ENCODE measurements around the gene VWA8.

VWA8 gene

GRCh38 chr13:41751277-41751676 is 209.6 kb downstream of the VWA8 start:
- TF ChIP-seq TAF1 (IDR thresholded peaks at IDR 0.05; ENCODE audit: borderline replicate concordance, insufficient read depth, low read length) (no peak), POLR2AphosphoS5 (IDR thresholded peaks at IDR 0.05; ENCODE audit: low read depth, low read length) (no peak), FOXP2 (optimal IDR thresholded peaks at IDR 0.05; ENCODE audit: borderline replicate concordance, extremely low read depth, extremely low read length, insufficient read depth) (no peak), SIN3A (IDR thresholded peaks at IDR 0.05; ENCODE audit: borderline replicate concordance, insufficient read depth, low read length) (no peak)
- TF ChIP-seq, protein P1, sequence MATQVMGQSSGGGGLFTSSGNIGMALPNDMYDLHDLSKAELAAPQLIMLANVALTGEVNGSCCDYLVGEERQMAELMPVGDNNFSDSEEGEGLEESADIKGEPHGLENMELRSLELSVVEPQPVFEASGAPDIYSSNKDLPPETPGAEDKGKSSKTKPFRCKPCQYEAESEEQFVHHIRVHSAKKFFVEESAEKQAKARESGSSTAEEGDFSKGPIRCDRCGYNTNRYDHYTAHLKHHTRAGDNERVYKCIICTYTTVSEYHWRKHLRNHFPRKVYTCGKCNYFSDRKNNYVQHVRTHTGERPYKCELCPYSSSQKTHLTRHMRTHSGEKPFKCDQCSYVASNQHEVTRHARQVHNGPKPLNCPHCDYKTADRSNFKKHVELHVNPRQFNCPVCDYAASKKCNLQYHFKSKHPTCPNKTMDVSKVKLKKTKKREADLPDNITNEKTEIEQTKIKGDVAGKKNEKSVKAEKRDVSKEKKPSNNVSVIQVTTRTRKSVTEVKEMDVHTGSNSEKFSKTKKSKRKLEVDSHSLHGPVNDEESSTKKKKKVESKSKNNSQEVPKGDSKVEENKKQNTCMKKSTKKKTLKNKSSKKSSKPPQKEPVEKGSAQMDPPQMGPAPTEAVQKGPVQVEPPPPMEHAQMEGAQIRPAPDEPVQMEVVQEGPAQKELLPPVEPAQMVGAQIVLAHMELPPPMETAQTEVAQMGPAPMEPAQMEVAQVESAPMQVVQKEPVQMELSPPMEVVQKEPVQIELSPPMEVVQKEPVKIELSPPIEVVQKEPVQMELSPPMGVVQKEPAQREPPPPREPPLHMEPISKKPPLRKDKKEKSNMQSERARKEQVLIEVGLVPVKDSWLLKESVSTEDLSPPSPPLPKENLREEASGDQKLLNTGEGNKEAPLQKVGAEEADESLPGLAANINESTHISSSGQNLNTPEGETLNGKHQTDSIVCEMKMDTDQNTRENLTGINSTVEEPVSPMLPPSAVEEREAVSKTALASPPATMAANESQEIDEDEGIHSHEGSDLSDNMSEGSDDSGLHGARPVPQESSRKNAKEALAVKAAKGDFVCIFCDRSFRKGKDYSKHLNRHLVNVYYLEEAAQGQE (IDR thresholded peaks at IDR 0.05; ENCODE audit: insufficient read depth in 1 of 2, low read depth in 2 of 2, low read length in 2 of 2) = no peak

GRCh38 chr13:41746259-41746658 is 214.7 kb downstream of the VWA8 start:
- TF ChIP-seq TAF1 (IDR thresholded peaks at IDR 0.05; ENCODE audit: borderline replicate concordance, insufficient read depth, low read length) (no peak), POLR2AphosphoS5 (IDR thresholded peaks at IDR 0.05; ENCODE audit: low read depth, low read length) (no peak), FOXP2 (optimal IDR thresholded peaks at IDR 0.05; ENCODE audit: borderline replicate concordance, extremely low read depth, extremely low read length, insufficient read depth) (no peak), SIN3A (IDR thresholded peaks at IDR 0.05; ENCODE audit: borderline replicate concordance, insufficient read depth, low read length) (no peak)
- TF ChIP-seq, protein P1 (IDR thresholded peaks at IDR 0.05; ENCODE audit: insufficient read depth in 1 of 2, low read depth in 2 of 2, low read length in 2 of 2) = no peak

DNA sequence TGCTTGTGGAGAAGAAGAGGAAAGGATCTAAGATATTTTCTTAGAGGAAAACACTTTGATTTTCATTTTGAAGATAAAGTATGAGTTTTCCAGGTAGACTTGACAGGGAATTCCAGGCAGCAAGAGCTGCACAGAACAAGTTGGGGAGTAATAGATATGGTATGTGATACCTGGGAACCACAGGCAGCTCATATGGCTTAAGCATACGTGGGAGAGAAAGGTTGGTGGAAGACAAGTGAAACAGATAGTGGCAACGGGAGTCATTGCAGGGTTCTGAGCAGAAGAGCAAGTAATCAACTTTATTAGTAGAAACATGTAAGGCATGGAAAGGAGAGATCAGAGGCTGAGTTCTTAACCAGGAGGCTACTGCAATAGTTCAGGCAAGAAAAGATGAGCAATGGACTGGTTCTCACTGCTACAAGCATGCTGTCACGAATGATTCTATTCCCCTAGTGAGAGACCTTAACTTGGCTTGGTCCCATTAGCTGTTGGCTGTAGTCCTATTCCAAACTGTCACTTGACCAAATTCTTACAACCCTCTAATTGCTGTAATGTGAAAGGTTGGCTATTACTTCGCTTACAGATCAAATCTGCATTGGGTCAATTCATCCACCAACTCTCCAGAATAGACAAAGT is 217.9 kb downstream of the VWA8 start:
- TF ChIP-seq TAF1 (IDR thresholded peaks at IDR 0.05; ENCODE audit: borderline replicate concordance, insufficient read depth, low read length) (no peak), SIN3A (IDR thresholded peaks at IDR 0.05; ENCODE audit: borderline replicate concordance, insufficient read depth, low read length) (no peak), FOXP2 (optimal IDR thresholded peaks at IDR 0.05; ENCODE audit: borderline replicate concordance, extremely low read depth, extremely low read length, insufficient read depth) (no peak), POLR2AphosphoS5 (IDR thresholded peaks at IDR 0.05; ENCODE audit: low read depth, low read length) (no peak)
- TF ChIP-seq, protein P1 (IDR thresholded peaks at IDR 0.05; ENCODE audit: insufficient read depth in 1 of 2, low read depth in 2 of 2, low read length in 2 of 2) = no peak

GRCh38 chr13:41740479-41740878 is 220.4 kb downstream of the VWA8 start:
- no peak for TF ChIP-seq POLR2AphosphoS5 (IDR thresholded peaks at IDR 0.05; ENCODE audit: low read depth, low read length)
- TF ChIP-seq, protein P1 (IDR thresholded peaks at IDR 0.05; ENCODE audit: insufficient read depth in 1 of 2, low read depth in 2 of 2, low read length in 2 of 2) = no peak
- TF ChIP-seq SIN3A (IDR thresholded peaks at IDR 0.05; ENCODE audit: borderline replicate concordance, insufficient read depth, low read length) = no peak
- TF ChIP-seq FOXP2 (optimal IDR thresholded peaks at IDR 0.05; ENCODE audit: borderline replicate concordance, extremely low read depth, extremely low read length, insufficient read depth) = no peak
- no peak for TF ChIP-seq TAF1 (IDR thresholded peaks at IDR 0.05; ENCODE audit: borderline replicate concordance, insufficient read depth, low read length)
